HEK293T (cell line): Measurements from ENCODE around the gene CENPL.

Experiments
- ARNT ChIP-seq: fragments of 450-650 bp; IDR thresholded peaks from 2 replicates; pipeline ENCODE4 v1.6.1; 2017; ENCODE audit warnings: mild to moderate bottlenecking
- BHLHE40 ChIP-seq: fragments of 450-650 bp; IDR thresholded peaks from 2 replicates; pipeline ENCODE4 v1.6.1; 2016; ENCODE audit warnings: mild to moderate bottlenecking, moderate library complexity, borderline replicate concordance
- CTBP1 ChIP-seq: fragments of 450-650 bp; IDR thresholded peaks from 2 replicates; pipeline ENCODE4 v1.6.1; 2016; ENCODE audit warnings: borderline replicate concordance
- ELF4 ChIP-seq: fragments of 450-650 bp; IDR thresholded peaks from 2 replicates; pipeline ENCODE4 v1.6.1; 2017; ENCODE audit warnings: antibody characterized with exemption
- FOXA1 ChIP-seq: fragments of 450-650 bp; IDR thresholded peaks from 2 replicates; pipeline ENCODE4 v1.6.1; 2016; ENCODE audit warnings: mild to moderate bottlenecking
- FOXK2 ChIP-seq: fragments of 450-650 bp; IDR thresholded peaks from 2 replicates; pipeline ENCODE4 v1.6.1; 2016; ENCODE audit warnings: mild to moderate bottlenecking
- FOXM1 ChIP-seq: fragments of 450-650 bp; IDR thresholded peaks from 2 replicates; pipeline ENCODE4 v1.6.1; 2017; ENCODE audit warnings: mild to moderate bottlenecking, borderline replicate concordance
- HDGF ChIP-seq: fragments of 450-650 bp; IDR thresholded peaks from 2 replicates; pipeline ENCODE4 v1.6.1; 2017; ENCODE audit warnings: antibody characterized with exemption, borderline replicate concordance
- L3MBTL2 ChIP-seq: fragments of 450-650 bp; conservative IDR thresholded peaks from 2 replicates; pipeline ENCODE4 v1.6.1; 2016; ENCODE audit warnings: mild to moderate bottlenecking
- NFRKB ChIP-seq: fragments of 450-650 bp; IDR thresholded peaks from 2 replicates; pipeline ENCODE4 v1.6.1; 2016; ENCODE audit warnings: mild to moderate bottlenecking, moderate library complexity
- SP1 ChIP-seq: fragments of 450-650 bp; IDR thresholded peaks from 2 replicates; pipeline ENCODE4 v1.6.1; 2017
- SUZ12 ChIP-seq: fragments of 450-650 bp; IDR thresholded peaks from 2 replicates; pipeline ENCODE4 v1.6.1; 2016; ENCODE audit warnings: mild to moderate bottlenecking
- TF ChIP-seq, protein P1 (sequence below): fragments of 450-650 bp; IDR thresholded peaks from 2 replicates; pipeline ENCODE4 v1.6.1; 2016

DNA sequence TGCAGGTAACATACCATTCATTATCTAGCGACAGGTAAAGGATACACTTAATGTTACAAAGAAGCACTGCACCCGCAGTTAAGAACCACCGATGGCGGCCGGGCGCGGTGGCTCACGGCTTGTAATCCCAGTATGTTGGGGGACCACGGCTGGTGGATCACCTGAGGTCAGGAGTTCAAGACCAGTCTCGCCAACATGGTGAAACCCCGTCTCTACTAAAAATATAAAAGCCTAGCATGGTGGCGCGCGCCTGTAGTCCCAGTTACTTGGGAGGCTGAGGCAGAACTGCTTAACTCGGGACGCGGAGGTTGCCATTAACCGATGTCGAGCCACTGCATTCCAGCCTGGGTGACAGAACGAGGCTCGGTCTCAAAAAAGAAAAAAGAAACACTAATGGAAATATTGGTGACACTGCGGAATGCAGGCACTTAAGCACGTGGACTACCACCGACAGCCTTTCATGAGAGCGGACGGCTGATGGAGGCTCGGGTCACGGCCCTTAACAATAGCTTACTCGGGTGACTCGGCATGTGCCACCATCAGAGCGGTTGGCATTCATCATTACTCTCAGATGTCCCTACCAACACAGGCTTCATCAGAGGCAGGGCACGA, 42.6 kb upstream of the CENPL start:
- TF ChIP-seq FOXM1: no peak
- TF ChIP-seq ARNT: no peak
- TF ChIP-seq NFRKB: no peak
- TF ChIP-seq SUZ12: no peak
- no peak for TF ChIP-seq FOXA1
- no peak for TF ChIP-seq SP1
- TF ChIP-seq CTBP1: no peak
- no peak for TF ChIP-seq ELF4
- TF ChIP-seq HDGF: no peak
- no peak for TF ChIP-seq FOXK2
- no peak; the same call in 1 of the 2 replicates for TF ChIP-seq BHLHE40
- TF ChIP-seq L3MBTL2: 0 out of 2 replicates have a peak, but pooled peaks have one; percentile 16
- TF ChIP-seq, protein P1, sequence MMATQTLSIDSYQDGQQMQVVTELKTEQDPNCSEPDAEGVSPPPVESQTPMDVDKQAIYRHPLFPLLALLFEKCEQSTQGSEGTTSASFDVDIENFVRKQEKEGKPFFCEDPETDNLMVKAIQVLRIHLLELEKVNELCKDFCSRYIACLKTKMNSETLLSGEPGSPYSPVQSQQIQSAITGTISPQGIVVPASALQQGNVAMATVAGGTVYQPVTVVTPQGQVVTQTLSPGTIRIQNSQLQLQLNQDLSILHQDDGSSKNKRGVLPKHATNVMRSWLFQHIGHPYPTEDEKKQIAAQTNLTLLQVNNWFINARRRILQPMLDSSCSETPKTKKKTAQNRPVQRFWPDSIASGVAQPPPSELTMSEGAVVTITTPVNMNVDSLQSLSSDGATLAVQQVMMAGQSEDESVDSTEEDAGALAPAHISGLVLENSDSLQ: no peak
